DOHH2 (cell line): ENCODE data around the gene ZNHIT6.

Experiments used
- H3F3A ChIP-seq: fragments of 200-600 bp; sonication (generic), shearing (Covaris generic); 2 replicates; pipeline ENCODE4 v1.6.0; 2016; ENCODE audit warnings: antibody characterized with exemption, mild to moderate bottlenecking; ENCODE audit not compliant: control insufficient read depth, insufficient read depth
- H3K27ac ChIP-seq: fragments of 200-600 bp; sonication (generic); 2 replicates; pipeline ENCODE4 v1.5.1; 2014; ENCODE audit warnings: low read depth, mild to moderate bottlenecking, low read length, moderate library complexity
- H3K27me3 ChIP-seq: fragments of 200-600 bp; sonication (generic); 2 replicates; pipeline ENCODE4 v1.6.1; 2014; ENCODE audit warnings: mild to moderate bottlenecking, low read length, mixed read lengths; ENCODE audit not compliant: control insufficient read depth
- H3K36me3 ChIP-seq: fragments of 200-600 bp; sonication (generic); 2 replicates; pipeline ENCODE4 v1.6.1; 2014; ENCODE audit warnings: mild to moderate bottlenecking, low read length, moderate library complexity, mixed read lengths; ENCODE audit not compliant: control insufficient read depth
- H3K4me1 ChIP-seq: fragments of 200-600 bp; sonication (generic); 2 replicates; pipeline ENCODE4 v1.6.1; 2014; ENCODE audit warnings: mild to moderate bottlenecking, low read length, mixed read lengths; ENCODE audit not compliant: control insufficient read depth
- H3K4me2 ChIP-seq: fragments of 200-600 bp; sonication (generic); 2 replicates; pipeline ENCODE4 v1.6.0; 2014; ENCODE audit warnings: mild to moderate bottlenecking, low read length, moderate library complexity
- H3K4me3 ChIP-seq: fragments of 200-600 bp; sonication (generic); 2 replicates; pipeline ENCODE4 v1.5.1; 2014; ENCODE audit warnings: mild to moderate bottlenecking, low read length, mixed read lengths
- H3K79me2 ChIP-seq: fragments of 200-600 bp; sonication (generic); 2 replicates; pipeline ENCODE4 v1.6.1; 2014; ENCODE audit warnings: mild to moderate bottlenecking, low read length, mixed read lengths; ENCODE audit not compliant: control insufficient read depth
- H3K9me2 ChIP-seq: fragments of 200-600 bp; sonication (generic); replicated peaks from 2 replicates; pipeline ENCODE4 v1.6.1; 2014; ENCODE audit warnings: mild to moderate bottlenecking, low read length, mixed read lengths; ENCODE audit not compliant: control insufficient read depth
- H3K9me3 ChIP-seq: fragments of 200-600 bp; sonication (generic); 2 replicates; pipeline ENCODE4 v1.6.1; 2014; ENCODE audit warnings: antibody characterized with exemption, low read length, mixed read lengths; ENCODE audit not compliant: control insufficient read depth, insufficient read depth
- H4K20me1 ChIP-seq: fragments of 200-600 bp; sonication (generic); 2 replicates; pipeline ENCODE4 v1.6.0; 2014; ENCODE audit warnings: low read depth, mild to moderate bottlenecking, antibody characterized with exemption, low read length, moderate library complexity; ENCODE audit not compliant: control insufficient read depth, insufficient read depth
- EZH2phosphoT487 ChIP-seq: fragments of 200-600 bp; sonication (generic); IDR thresholded peaks from 2 replicates; pipeline ENCODE4 v1.6.1; 2017; ENCODE audit warnings: borderline replicate concordance, mild to moderate bottlenecking, antibody characterized with exemption, low read length, moderate library complexity, mixed read lengths
- TF ChIP-seq, protein P1 (sequence below): fragments of 200-600 bp; sonication (generic); IDR thresholded peaks from one replicate; pipeline ENCODE4 v1.5.1; 2014; ENCODE audit warnings: antibody characterized with exemption, mild to moderate bottlenecking, low read depth, low read length; ENCODE audit not compliant: poor library complexity, severe bottlenecking

ZNHIT6 gene

DNA sequence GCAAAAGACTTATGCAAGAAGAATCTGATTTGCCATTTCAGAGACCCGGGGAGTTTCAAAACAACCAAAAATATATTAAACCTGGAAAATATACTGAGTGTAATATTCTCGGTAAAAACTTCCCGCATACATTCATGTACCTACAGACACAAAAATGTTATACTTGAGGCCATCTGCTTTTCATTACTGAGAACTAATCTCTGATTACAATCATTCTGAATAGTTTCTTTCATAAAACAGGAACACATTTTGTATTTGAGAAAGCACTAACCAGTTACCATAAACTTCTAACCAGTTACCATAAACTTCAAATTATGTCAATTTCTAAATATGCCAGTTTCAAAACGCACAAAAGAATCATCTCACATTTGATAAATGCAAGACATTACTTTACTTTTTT lies 7.8 kb downstream of the ZNHIT6 start:
- H3K4me2 ChIP-seq = no peak overlapping the region
- peaks cover 5% of the 10 kb centered on the region; the same call in 1 of the 2 replicates for H4K20me1 ChIP-seq
- H3F3A ChIP-seq = 0 out of 2 replicates have a peak, but pooled peaks cover 2% of the 10 kb centered on the region
- peaks cover 71% of the 10 kb centered on the region for H3K79me2 ChIP-seq
- H3K27ac ChIP-seq = no peak overlapping the region
- no peaks in the 10 kb centered on the region for H3K9me2 ChIP-seq
- peaks cover 15% of the 10 kb centered on the region for H3K4me1 ChIP-seq
- H3K4me3 ChIP-seq = no peak overlapping the region
- H3K9me3 ChIP-seq = no peaks in the 10 kb centered on the region
- no peaks in the 10 kb centered on the region for H3K27me3 ChIP-seq
- TF ChIP-seq EZH2phosphoT487 = no peak
- TF ChIP-seq, protein P1, sequence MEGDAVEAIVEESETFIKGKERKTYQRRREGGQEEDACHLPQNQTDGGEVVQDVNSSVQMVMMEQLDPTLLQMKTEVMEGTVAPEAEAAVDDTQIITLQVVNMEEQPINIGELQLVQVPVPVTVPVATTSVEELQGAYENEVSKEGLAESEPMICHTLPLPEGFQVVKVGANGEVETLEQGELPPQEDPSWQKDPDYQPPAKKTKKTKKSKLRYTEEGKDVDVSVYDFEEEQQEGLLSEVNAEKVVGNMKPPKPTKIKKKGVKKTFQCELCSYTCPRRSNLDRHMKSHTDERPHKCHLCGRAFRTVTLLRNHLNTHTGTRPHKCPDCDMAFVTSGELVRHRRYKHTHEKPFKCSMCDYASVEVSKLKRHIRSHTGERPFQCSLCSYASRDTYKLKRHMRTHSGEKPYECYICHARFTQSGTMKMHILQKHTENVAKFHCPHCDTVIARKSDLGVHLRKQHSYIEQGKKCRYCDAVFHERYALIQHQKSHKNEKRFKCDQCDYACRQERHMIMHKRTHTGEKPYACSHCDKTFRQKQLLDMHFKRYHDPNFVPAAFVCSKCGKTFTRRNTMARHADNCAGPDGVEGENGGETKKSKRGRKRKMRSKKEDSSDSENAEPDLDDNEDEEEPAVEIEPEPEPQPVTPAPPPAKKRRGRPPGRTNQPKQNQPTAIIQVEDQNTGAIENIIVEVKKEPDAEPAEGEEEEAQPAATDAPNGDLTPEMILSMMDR = no peak
- H3K36me3 ChIP-seq = peaks cover 79% of the 10 kb centered on the region

DNA sequence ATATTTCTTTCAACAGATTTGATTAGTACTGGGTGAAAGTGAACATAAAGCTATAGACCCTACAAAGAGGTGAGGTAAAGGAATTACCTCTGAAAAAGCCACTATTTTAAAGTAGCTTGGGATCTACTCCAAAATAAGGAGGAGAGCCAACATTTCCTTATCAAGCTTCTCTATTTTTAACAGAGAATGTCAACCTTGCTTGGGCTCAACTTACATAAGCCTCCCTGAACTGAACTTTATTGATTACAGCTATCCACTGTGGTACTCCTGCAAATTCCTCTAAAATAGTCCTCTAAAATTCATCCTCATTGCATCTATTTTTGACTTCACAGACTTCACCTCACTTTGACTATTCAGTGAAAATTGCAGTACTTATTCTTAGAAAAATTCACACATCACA lies 10.3 kb downstream of the ZNHIT6 start:
- H3K36me3 ChIP-seq = peaks cover 61% of the 10 kb centered on the region
- no peaks in the 10 kb centered on the region for H3K27me3 ChIP-seq
- TF ChIP-seq EZH2phosphoT487 = no peak
- TF ChIP-seq, protein P1 = no peak

DNA sequence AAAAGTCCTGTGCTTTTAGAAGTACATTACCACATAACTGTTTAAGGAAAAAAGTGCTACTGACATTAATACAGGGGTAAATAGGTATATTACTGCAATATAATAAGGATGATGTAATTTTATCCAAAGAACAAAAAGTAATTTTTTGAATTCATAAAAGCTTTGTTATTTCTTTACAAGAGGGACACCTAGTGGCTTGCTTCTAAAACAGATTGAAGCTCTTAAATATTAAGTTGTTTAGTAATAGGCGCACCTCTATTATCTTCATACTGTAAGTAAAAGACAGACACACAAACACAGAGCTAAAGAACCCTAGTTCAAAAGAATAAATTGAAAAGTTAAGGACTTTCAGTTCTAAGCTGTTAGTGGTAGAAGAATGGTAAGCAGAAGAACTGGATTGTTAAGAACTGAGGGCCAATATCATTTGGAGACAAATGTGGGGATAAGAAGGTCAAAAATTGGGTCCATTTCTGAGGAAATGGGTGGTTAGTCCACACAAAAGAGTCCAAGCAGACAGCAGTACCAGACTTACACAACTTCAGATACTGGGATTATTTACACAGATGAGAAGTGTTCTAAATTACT lies 15.4 kb downstream of the ZNHIT6 start:
- H3K27me3 ChIP-seq = no peaks in the 10 kb centered on the region
- no peaks in the 10 kb centered on the region for H3K9me3 ChIP-seq
- no peak overlapping the region for H3K4me2 ChIP-seq
- H3F3A ChIP-seq = no peaks in the 10 kb centered on the region
- no peaks in the 10 kb centered on the region for H3K4me1 ChIP-seq
- H3K79me2 ChIP-seq = peaks cover 32% of the 10 kb centered on the region
- peaks cover under 1% of the 10 kb centered on the region; the same call in 1 of the 2 replicates for H4K20me1 ChIP-seq
- H3K27ac ChIP-seq = no peak overlapping the region
- no peaks in the 10 kb centered on the region for H3K9me2 ChIP-seq
- TF ChIP-seq EZH2phosphoT487 = no peak
- TF ChIP-seq, protein P1 = peak; percentile 46
- H3K36me3 ChIP-seq = peaks cover 50% of the 10 kb centered on the region
- H3K4me3 ChIP-seq = no peak overlapping the region

More for the DNA sequence above, 10.3 kb downstream of the ZNHIT6 start:
- H3K4me2 ChIP-seq = no peak overlapping the region
- H3K9me2 ChIP-seq = no peaks in the 10 kb centered on the region
- no peak overlapping the region for H3K27ac ChIP-seq
- H3F3A ChIP-seq = 0 out of 2 replicates have a peak, but pooled peaks cover 2% of the 10 kb centered on the region
- H3K9me3 ChIP-seq = no peaks in the 10 kb centered on the region
- no peak overlapping the region for H3K4me3 ChIP-seq
- peaks cover 50% of the 10 kb centered on the region for H3K79me2 ChIP-seq
- peaks cover 15% of the 10 kb centered on the region for H3K4me1 ChIP-seq
- H4K20me1 ChIP-seq = peaks cover 5% of the 10 kb centered on the region; the same call in 1 of the 2 replicates
